Cortex of kidney (tissue), 1 donor: ENCODE data around the gene RER1.

Experiments
- DNase-seq: peaks from one replicate; lab custom pipeline; 2025; lab: John Stamatoyannopoulos, UW

The RER1 gene

GRCh38 chr1:2375923-2376260 is 15.7 kb upstream of the RER1 start:
- no peak for DNase-seq

DNA sequence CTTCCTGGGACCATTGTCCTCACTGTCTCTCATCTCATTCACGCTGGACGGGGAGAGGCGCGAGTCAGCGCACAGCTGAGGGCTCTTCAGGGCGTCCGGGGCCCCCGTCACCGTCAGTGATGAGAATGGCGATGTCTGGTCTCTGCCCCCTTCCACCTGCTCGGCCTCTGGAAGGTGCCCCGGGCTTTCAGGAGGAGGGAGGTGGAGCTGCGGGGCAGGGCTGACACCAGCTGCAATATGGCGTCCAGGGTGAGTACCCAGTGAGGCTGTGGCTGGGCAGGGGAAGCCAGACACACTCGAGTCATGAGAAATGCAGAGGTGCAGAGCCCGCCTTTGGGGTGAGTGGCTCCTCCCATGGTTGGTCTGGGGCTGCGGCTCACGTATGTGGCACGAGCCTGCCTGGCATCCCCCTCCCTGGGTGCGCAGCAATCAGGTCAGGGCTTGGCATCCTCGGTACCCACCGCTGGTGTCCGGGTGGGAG is 15.3 kb upstream of the RER1 start:
- no peak for DNase-seq

DNA sequence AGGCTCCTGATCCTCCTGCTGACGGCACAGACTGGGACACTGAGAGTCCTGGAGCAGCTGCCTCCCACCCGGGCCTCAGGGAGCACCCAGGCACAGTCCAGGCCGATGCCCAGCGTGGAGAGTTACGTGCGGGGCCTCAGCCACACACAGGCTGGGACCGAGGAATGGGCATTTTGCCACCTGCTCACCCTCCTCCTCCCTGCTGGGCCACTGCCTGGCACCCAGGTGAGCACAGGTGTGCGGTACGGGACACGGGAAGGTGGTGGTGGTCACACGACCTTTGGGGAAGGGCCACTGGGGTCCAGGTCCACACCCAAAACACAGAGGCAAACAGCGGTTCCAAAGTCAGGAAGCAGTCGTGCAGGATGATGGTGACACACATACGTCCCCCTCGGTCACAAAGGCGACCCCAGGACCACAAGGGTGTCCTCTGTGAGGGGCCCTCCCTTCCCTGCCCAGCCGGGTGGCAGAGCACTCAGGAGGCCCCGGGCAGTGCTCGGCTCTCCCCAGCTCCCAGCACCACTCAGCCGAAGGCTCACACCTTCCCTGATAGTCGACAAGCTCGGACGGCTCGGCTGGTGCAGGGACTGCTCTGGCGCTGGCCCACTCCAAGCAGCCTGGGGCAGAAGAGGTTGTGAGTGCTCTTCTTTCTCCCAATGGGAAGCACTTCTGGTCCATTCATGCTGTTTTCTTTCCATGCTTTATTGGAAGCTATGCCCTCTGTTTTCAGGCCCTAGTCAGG is 14.5 kb upstream of the RER1 start:
- no peak for DNase-seq

DNA sequence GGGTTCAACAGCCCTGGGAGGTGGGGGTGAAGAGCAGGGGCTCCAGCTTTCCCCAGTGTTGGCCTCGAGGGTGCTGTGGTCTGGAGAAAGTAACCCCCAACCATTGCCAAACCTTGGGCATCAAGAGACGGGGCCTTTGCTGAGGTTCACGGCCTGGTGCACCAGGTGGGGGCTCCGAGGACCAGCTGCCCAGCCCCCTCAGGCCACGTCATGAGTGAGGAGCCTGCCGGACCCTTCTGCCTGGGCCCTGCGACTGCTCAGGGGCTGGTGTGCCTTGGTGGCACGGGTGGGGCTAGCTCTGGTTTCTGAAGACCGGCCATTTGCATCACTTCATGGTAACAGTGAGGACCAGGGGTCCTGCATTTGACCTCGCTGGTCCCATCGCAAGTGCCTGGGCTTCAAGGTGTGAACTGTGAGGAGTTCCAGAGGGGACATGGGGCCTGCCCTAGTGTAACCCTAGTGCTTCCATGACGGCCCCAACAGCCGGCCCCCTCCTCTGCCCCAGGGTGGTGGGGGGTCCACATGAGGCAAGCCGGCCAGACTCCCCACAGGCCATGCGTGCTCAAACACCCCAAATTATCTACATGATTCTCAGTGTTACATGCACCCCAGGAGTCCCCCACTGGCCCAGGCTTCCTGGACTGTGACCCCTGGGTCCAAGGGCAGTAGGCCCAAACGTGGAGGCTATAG is 13.7 kb upstream of the RER1 start:
- no peak for DNase-seq

- DNase-seq: no peak
Measured at GRCh38 chr1:2378441-2378851, 13.2 kb upstream of the RER1 start.

GRCh38 chr1:2378956-2379732 is 12.5 kb upstream of the RER1 start:
- DNase-seq: no peak

GRCh38 chr1:2379733-2380404 is 11.8 kb upstream of the RER1 start:
- DNase-seq: no peak

GRCh38 chr1:2380816-2381591 is 10.6 kb upstream of the RER1 start:
- DNase-seq: no peak

- no peak for DNase-seq
Measured at GRCh38 chr1:2381741-2382620, 9.7 kb upstream of the RER1 start.

- no peak for DNase-seq
Measured at GRCh38 chr1:2382621-2383361, 8.8 kb upstream of the RER1 start.

DNA sequence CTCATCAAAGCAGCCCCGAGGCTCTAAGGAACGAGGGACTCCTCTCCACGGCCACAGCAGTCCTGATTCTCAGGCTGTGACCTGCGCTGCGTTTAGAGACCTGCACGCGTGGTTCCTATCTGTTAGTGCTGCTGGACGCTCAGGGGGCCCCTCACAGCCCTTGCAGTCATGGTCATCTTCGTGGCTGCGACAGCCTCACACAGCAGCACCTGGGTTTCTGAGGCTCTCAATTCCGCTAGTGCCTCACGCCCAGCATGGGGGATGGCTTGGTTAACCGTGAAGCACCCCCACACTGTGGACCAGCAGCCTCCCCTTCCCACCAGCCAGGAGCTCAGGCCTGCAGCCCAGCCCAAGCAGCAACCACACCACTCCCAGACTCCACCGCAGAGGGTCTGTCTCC is 8.1 kb upstream of the RER1 start:
- no peak for DNase-seq

- DNase-seq: no peak
Measured at GRCh38 chr1:2384130-2384860, 7.3 kb upstream of the RER1 start.

GRCh38 chr1:2384941-2385481 is 6.6 kb upstream of the RER1 start:
- DNase-seq: no peak

GRCh38 chr1:2385606-2386280 is 5.9 kb upstream of the RER1 start:
- no peak for DNase-seq

GRCh38 chr1:2386636-2387611 is 4.7 kb upstream of the RER1 start:
- DNase-seq: no peak

DNA sequence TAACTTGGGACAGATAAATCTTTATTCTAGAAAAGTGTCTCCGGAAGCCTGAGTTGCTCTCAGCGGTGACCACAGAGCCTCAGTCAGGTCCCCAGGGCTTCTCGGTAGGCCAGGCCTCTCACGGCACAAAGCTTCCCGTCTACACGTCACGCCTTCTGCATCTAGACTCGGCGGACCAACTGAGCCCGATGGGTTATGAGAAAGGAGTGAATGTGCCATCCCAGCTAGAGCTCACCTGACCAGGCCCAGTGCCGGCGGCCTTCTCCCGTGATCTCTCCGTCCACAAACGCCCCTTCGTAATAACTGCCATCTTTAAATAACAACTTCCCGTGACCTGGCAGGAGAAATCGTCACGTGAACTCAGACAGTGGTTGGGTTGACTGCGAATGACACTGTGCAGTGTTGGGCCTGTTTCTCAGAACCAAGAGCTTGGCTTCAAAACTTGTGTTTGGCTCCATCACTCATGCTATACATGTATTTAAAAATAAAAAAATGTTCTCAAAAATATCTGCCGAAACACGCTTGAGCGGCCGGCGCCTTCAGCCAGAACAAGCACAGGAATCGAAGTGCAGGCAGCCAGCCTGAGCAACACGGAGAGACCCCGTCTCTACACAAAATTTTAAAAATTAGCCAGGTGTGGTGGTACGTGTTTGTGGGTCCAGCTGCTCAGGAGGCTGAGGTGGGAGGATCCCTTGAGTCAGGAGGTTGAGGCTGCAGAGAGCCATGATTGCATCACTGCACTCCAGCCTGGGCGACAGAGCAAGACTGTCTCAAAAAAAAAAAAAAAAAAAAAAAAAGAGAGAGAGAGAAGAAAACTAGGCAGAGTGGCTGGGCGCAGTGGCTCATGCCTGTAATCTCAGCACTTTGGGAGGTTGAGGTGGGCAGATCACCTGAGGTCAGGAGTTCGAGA is 3.4 kb upstream of the RER1 start:
- no peak for DNase-seq
